Measurements from ENCODE around the gene TP53I11. TPM values are rescaled to one million over a fixed set of nuclear protein-coding genes. Genes with fewer than 3 reads are reported as not detected.

TP53I11 gene
- total and polyA plus RNA-seq, 2 experiments from 2014 or later, result 112 to 155 TPM

- Histone ChIP-seq H3K36me3 (no peaks in the 10 kb centered on the region), H3K27ac (no peak overlapping the region), H3K4me1 (ENCODE audit: low read depth) (peaks cover 7% of the 10 kb centered on the region), H3K4me3 (no peak overlapping the region), H3K9me3 (ENCODE audit: low read depth) (no peaks in the 10 kb centered on the region), H3K27me3 (no peaks in the 10 kb centered on the region)
- no peak for TF ChIP-seq CTCF (IDR thresholded peaks at IDR 0.05; ENCODE audit: low read depth, low read length)
- DNase-seq (ENCODE audit: low read depth in 1 of 2, low spot score in 1 of 2), result no peak
Measured at GRCh38 chr11:44912270-44912987, 38.3 kb downstream of the TP53I11 start.

GRCh38 chr11:44911029-44911814 lies 39.5 kb downstream of the TP53I11 start:
- peak; percentile 73 for TF ChIP-seq CTCF (IDR thresholded peaks at IDR 0.05; ENCODE audit: low read depth, low read length)
- peaks cover 7% of the 10 kb centered on the region for H3K4me1 ChIP-seq (ENCODE audit: low read depth)
- peak; percentile 86 to 96 for DNase-seq (ENCODE audit: low read depth in 1 of 2, low spot score in 1 of 2)
- H3K27me3 ChIP-seq, result no peaks in the 10 kb centered on the region
- no peaks in the 10 kb centered on the region for H3K36me3 ChIP-seq
- no peak overlapping the region for H3K4me3 ChIP-seq
- H3K27ac ChIP-seq, result no peak overlapping the region
- no peaks in the 10 kb centered on the region for H3K9me3 ChIP-seq (ENCODE audit: low read depth)

GRCh38 chr11:44910591-44910990 lies 40.1 kb downstream of the TP53I11 start:
- Histone ChIP-seq H3K36me3 (no peaks in the 10 kb centered on the region), H3K27me3 (no peaks in the 10 kb centered on the region), H3K9me3 (ENCODE audit: low read depth) (no peaks in the 10 kb centered on the region), H3K4me1 (ENCODE audit: low read depth) (peaks cover 7% of the 10 kb centered on the region), H3K4me3 (no peak overlapping the region), H3K27ac (no peak overlapping the region)
- TF ChIP-seq CTCF (IDR thresholded peaks at IDR 0.05; ENCODE audit: low read depth, low read length), result no peak
- no peak for DNase-seq (ENCODE audit: low read depth in 1 of 2, low spot score in 1 of 2)

GRCh38 chr11:44909557-44909956 lies 41.1 kb downstream of the TP53I11 start:
- Histone ChIP-seq H3K9me3 (ENCODE audit: low read depth) (no peaks in the 10 kb centered on the region), H3K27me3 (no peaks in the 10 kb centered on the region), H3K27ac (no peak overlapping the region), H3K36me3 (no peaks in the 10 kb centered on the region), H3K4me3 (no peak overlapping the region), H3K4me1 (ENCODE audit: low read depth) (peaks cover 7% of the 10 kb centered on the region)
- no peak for TF ChIP-seq CTCF (IDR thresholded peaks at IDR 0.05; ENCODE audit: low read depth, low read length)
- no peak for DNase-seq (ENCODE audit: low read depth in 1 of 2, low spot score in 1 of 2)

GRCh38 chr11:44906649-44907048 lies 44.0 kb downstream of the TP53I11 start:
- no peaks in the 10 kb centered on the region for H3K9me3 ChIP-seq (ENCODE audit: low read depth)
- H3K27ac ChIP-seq, result no peak overlapping the region
- H3K4me1 ChIP-seq (ENCODE audit: low read depth), result no peaks in the 10 kb centered on the region
- no peaks in the 10 kb centered on the region for H3K27me3 ChIP-seq
- no peak for TF ChIP-seq CTCF (IDR thresholded peaks at IDR 0.05; ENCODE audit: low read depth, low read length)
- H3K36me3 ChIP-seq, result no peaks in the 10 kb centered on the region
- DNase-seq (ENCODE audit: low read depth in 1 of 2, low spot score in 1 of 2), result no peak
- no peak overlapping the region for H3K4me3 ChIP-seq
